ENCODE data around the gene ALKBH5. TPM values are rescaled to one million over a fixed set of nuclear protein-coding genes. Genes with fewer than 3 reads are reported as not detected.

Gene ALKBH5
- total and polyA plus RNA-seq, 2 of the 8 experiments (the other 6 are each of a cell fraction or from before 2014, with no cell fraction given): 63.7 to 86.4 TPM

DNA sequence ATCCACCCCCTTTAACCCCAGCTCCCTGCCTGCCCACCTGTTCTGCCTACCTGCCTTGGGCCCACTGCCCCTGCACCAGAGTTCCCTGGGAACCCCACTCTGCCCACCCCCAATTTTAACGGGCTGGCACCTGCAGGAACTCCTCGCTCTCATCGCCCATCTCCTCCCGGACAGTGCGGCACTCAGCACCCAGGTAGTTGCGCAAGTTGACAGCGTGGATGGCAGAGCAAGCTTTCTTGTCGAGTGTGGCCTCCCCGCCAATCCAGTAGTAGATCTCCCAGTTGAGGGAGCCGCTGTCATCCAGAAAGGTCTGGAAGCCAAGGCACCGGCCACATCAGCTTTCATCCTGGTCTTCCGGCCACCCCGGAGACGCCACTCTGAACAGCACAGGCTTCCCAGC is 67.1 kb downstream of the ALKBH5 start:
- Histone ChIP-seq H4K20me1 (replicated peaks in 1 of 2; ENCODE audit: control insufficient read depth in 1 of 2, insufficient read depth in 2 of 2, low read length in 2 of 2) (peaks cover 9 to 14% of the 10 kb centered on the region in 2 experiments), H3K27ac (ENCODE audit: low read depth, low read length) (no peak overlapping the region), H3K79me1 (ENCODE audit: low read depth, low read length) (peaks cover 3% of the 10 kb centered on the region; the same call in 1 of the 2 replicates), H3K36me3 (ENCODE audit: control insufficient read depth in 2 of 4, insufficient read depth in 4 of 4, low read length in 3 of 4) (peaks cover 40 to 68% (median 60%) of the 10 kb centered on the region in 4 experiments), H2BK20ac (ENCODE audit: low read length) (no peak overlapping the region), H3K4me1 (replicated peaks in 1 of 4; ENCODE audit: control insufficient read depth in 3 of 4, insufficient read depth in 4 of 4, low read length in 3 of 4) (peaks cover 0 to 17% (median 9%) of the 10 kb centered on the region in 4 experiments; a peak in 6 of 7 replicates), H3K56ac (replicated peaks; ENCODE audit: insufficient read length, low read depth, low read length) (no peak overlapping the region), H3K23ac (ENCODE audit: insufficient read length) (no peak overlapping the region), H3K79me2 (ENCODE audit: control insufficient read depth in 1 of 2, insufficient read depth in 2 of 2, low read length in 2 of 2) (peaks cover 0 to 4% of the 10 kb centered on the region in 2 experiments; a peak in 1 of 4 replicates), H4K8ac (ENCODE audit: extremely low read depth, insufficient read depth, low read length) (no peak overlapping the region; the same call in 1 of the 2 replicates), H2AFZ (ENCODE audit: low read length) (no peak overlapping the region), H3K4me2 (ENCODE audit: insufficient read depth in 1 of 2, low read depth in 2 of 2, low read length in 2 of 2) (no peak overlapping the region), H2BK120ac (replicated peaks; ENCODE audit: low read depth, low read length) (no peak overlapping the region), H3K27me3 (replicated peaks in 1 of 4; ENCODE audit: control insufficient read depth in 3 of 4, extremely low read depth in 1 of 4, insufficient read depth in 3 of 4, low read length in 3 of 4) (no peaks in the 10 kb centered on the region), H3K14ac (ENCODE audit: insufficient read length) (no peak overlapping the region), H3K4me3 (ENCODE audit: extremely low read depth in 1 of 4, insufficient read depth in 2 of 4, low read depth in 3 of 4, low read length in 4 of 4) (no peak overlapping the region), H3K18ac (ENCODE audit: extremely low read depth, low read length) (no peak overlapping the region), H2BK5ac (ENCODE audit: low read depth, low read length) (no peak overlapping the region), H3K9ac (replicated peaks in 1 of 4; ENCODE audit: extremely low read depth in 1 of 4, low read depth in 3 of 4, low read length in 3 of 4) (no peak overlapping the region), H4K91ac (replicated peaks; ENCODE audit: insufficient read length, low read length) (no peak overlapping the region), H2AK5ac (ENCODE audit: low read depth, low read length) (no peak overlapping the region), H2BK12ac (ENCODE audit: low read depth, low read length) (no peak overlapping the region), H4K5ac (ENCODE audit: insufficient read length, low read depth, low read length) (no peak overlapping the region), H3K23me2 (ENCODE audit: low read depth, low read length) (peaks cover 5% of the 10 kb centered on the region), H2BK15ac (ENCODE audit: low read length) (no peak overlapping the region), H3K4ac (replicated peaks; ENCODE audit: insufficient read length, low read depth, low read length) (no peak overlapping the region), H3K9me3 (ENCODE audit: insufficient read depth in 2 of 2, low read depth in 1 of 2, low read length in 1 of 2) (no peaks in the 10 kb centered on the region)
- ChIA-PET CTCF (ENCODE audit: partially characterized antibody) (interaction anchor here (1.0 to 1.5 kb wide), 4 partner anchors 9 to 34 kb away, joined by 3 to 5 read pairs (median 4); no protein-coding TSS in a partner anchor), POLR2A (ENCODE audit: partially characterized antibody) (interaction anchor here (0.6 to 13.9 kb wide), 11 partner anchors 9 to 1892 kb away, joined by 3 to 171 read pairs (median 4); partner anchors contain the start of genes FLII and MIEF2)
- no peak for TF ChIP-seq KDM4A (IDR thresholded peaks at IDR 0.05; ENCODE audit: low read depth, low read length, severe bottlenecking)
- WGBS, 2 experiments (ENCODE audit: extremely low coverage in 1 of 2, insufficient coverage in 1 of 2, insufficient read length in 1 of 2, insufficient replicate concordance in 2 of 2, low coverage in 1 of 2, low lambda C conversion rate in 2 of 2, missing lambda C conversion rate in 1 of 2): 90% methylated on average over 13 of the region's 14 CpGs; no CpG with 5 or more reads in 1 of the 2 experiments
- DNase-seq (ENCODE audit: low read depth in 1 of 2, low spot score in 2 of 2) (no peak), FAIRE-seq (no peak)
